IMR-90 (cell line): ENCODE measurements around the gene PGLYRP2. TPM values are rescaled to one million over a fixed set of nuclear protein-coding genes. Genes with fewer than 3 reads are reported as not detected.

ENCODE experiments used
- CTCF ChIP-seq: conservative IDR thresholded peaks from 2 replicates; pipeline ENCODE4 v1.5.1; 2012; ENCODE audit warnings: mild to moderate bottlenecking, low read depth, low read length, improper control_type of control experiment
- RAD21 ChIP-seq: IDR thresholded peaks from 2 replicates; pipeline ENCODE4 v1.6.1; 2012; ENCODE audit warnings: low read length, improper control_type of control experiment
- SMC3 ChIP-seq: fragments of 150-350 bp; IDR thresholded peaks from 2 replicates; pipeline ENCODE4 v1.6.1; 2016; ENCODE audit warnings: low read depth, mild to moderate bottlenecking, antibody characterized with exemption, low read length, moderate library complexity
- polyA plus RNA-seq, 3 experiments: library from polyadenylated mRNA; depleted of rRNA; stranded (reverse); fragments of >200 nt; gene quantifications; 2 replicates each; pipeline ENCODE4 v1.2.3, GENCODE V29; 2012; ENCODE audit warnings: low replicate concordance in 1 of 3
- total RNA-seq: library from RNA; depleted of rRNA; stranded (reverse); fragments of >200 nt; gene quantifications from 2 replicates; pipeline ENCODE4 v1.2.3, GENCODE V29; 2012

The PGLYRP2 gene
- total and polyA plus RNA-seq, 2 of the 4 experiments (the other 2 are of a cell fraction): not detected

- no peak for TF ChIP-seq RAD21
- no peak for TF ChIP-seq CTCF
- TF ChIP-seq SMC3: no peak
Observed at GRCh38 chr19:15438124-15438496, 41.2 kb downstream of the PGLYRP2 start (continued).
